Transverse colon (tissue), 3 donors: ENCODE measurements around the gene NME5.

Experiments
- EP300 ChIP-seq: sonication (generic); formaldehyde crosslinking; IDR thresholded peaks from one replicate; pipeline ENCODE4 v1.6.1; 2017; ENCODE audit warnings: antibody characterized with exemption, low read depth
- TF ChIP-seq, protein P1 (sequence below), 5 experiments: fragments of 200-600 bp in 3 of 5; fragments of 450-650 bp in 2 of 5; sonication (generic) in 3 of 5; IDR thresholded peaks; 1 replicate in 2 of 5; 2 replicates in 3 of 5; pipeline ENCODE4 v1.5.1; 2016 to 2017; ENCODE audit warnings: antibody characterized with exemption in 5 of 5, inconsistent platforms in 3 of 5, mild to moderate bottlenecking in 2 of 5, moderate library complexity in 1 of 5

DNA sequence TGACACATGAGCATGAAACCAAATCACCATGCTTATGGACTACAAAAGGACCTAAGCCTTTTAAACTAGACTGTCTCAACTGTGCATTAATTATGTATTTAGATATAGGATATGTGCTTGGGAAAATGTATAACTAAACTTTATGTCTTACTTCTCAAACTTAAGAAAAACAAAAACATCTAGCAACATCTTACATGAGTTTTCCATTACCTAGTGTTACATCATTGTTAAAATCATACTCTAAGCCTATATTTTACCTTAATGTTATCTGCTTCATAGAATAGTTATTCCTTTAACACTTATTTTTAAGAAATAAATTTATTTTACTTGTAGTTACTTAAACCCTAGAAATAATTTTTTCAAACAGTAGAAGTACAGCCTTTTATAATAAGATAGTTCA lies 24.0 kb downstream of the NME5 start:
- no peak for TF ChIP-seq EP300
- TF ChIP-seq, protein P1, sequence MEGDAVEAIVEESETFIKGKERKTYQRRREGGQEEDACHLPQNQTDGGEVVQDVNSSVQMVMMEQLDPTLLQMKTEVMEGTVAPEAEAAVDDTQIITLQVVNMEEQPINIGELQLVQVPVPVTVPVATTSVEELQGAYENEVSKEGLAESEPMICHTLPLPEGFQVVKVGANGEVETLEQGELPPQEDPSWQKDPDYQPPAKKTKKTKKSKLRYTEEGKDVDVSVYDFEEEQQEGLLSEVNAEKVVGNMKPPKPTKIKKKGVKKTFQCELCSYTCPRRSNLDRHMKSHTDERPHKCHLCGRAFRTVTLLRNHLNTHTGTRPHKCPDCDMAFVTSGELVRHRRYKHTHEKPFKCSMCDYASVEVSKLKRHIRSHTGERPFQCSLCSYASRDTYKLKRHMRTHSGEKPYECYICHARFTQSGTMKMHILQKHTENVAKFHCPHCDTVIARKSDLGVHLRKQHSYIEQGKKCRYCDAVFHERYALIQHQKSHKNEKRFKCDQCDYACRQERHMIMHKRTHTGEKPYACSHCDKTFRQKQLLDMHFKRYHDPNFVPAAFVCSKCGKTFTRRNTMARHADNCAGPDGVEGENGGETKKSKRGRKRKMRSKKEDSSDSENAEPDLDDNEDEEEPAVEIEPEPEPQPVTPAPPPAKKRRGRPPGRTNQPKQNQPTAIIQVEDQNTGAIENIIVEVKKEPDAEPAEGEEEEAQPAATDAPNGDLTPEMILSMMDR (IDR thresholded peaks at IDR 0.05) = no peak
